Measurements from ENCODE around the gene HNRNPF. TPM values are rescaled to one million over a fixed set of nuclear protein-coding genes. Genes with fewer than 3 reads are reported as not detected.
"Not testable (repeated sequence)": the region's sequence is repeated elsewhere in the genome, so short reads cannot be mapped to it uniquely, and the experiment has no call there.

HNRNPF gene
- total and polyA plus RNA-seq, 2 of the 4 experiments (the other 2 are of a cell fraction), result 169 to 207 TPM

DNA sequence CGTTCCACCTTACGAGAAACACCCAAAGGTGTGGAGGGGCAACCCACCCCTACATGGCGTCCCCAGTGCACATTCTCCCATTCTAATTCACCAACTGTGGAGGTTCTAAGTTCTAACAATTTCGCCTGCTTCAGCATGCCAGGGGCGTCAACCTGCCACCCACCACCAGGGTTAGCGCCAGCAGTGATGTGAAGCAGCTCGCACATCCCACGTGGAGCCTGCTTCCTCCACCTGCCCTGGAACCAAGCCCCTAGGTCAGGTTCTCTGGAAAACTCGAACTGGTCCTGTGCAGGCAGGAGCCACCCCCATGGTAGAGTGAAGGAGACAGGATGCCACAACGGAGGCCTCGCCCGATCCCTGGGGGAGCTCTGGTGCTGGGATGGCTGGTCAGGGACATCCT lies 70.9 kb downstream of the HNRNPF start:
- no peak overlapping the region for H3K4me3 ChIP-seq (ENCODE audit: insufficient read depth, low read depth, low read length)
- no peak overlapping the region for H3K4me2 ChIP-seq (ENCODE audit: low read depth, low read length)
- 100% methylated on average over 1 of the region's 12 CpGs; no CpG with 5 or more reads in 1 of the 2 experiments for WGBS, 2 experiments (ENCODE audit: extremely low coverage in 2 of 2, insufficient read length in 1 of 2)
- no peak overlapping the region for H4K8ac ChIP-seq (ENCODE audit: low read depth in 2 of 2, low read length in 2 of 2)
- H2AK9ac ChIP-seq (replicated peaks; ENCODE audit: low read depth, low read length, poor library complexity), result no peak overlapping the region
- in situ Hi-C loops (cut with MboI; ENCODE audit: low sequenced_read_pairs), result no loop called here
- no peak overlapping the region for H3K56ac ChIP-seq (ENCODE audit: extremely low read depth, insufficient read depth, low read length)
- intact Hi-C loops (cut with micrococcal nuclease), result no loop called here
- no peak for DNase-seq
- ATAC-seq (ENCODE audit: low read depth), result no peak
- dilution Hi-C loops (cut with HindIII; ENCODE audit: low sequenced_read_pairs, unreplicated experiment), result no loop called here
- no peaks in the 10 kb centered on the region for H3K9me3 ChIP-seq (ENCODE audit: control insufficient read depth, insufficient read depth, low read length)
- no peak overlapping the region for H3K14ac ChIP-seq (replicated peaks; ENCODE audit: low read depth, low read length)
- H4K20me1 ChIP-seq (ENCODE audit: insufficient read depth, low read length), result no peaks in the 10 kb centered on the region
- no peaks in the 10 kb centered on the region for H3K4me1 ChIP-seq (ENCODE audit: control insufficient read depth, insufficient read depth, low read length)
- CTCF ChIA-PET, result no interaction called here
- no peak overlapping the region for H4K91ac ChIP-seq (ENCODE audit: insufficient read depth, low read depth, low read length)
- H2AK5ac ChIP-seq (ENCODE audit: low read depth, low read length), result no peak overlapping the region
- H3K79me1 ChIP-seq (ENCODE audit: low read depth in 1 of 2, low read length in 2 of 2), result no peaks in the 10 kb centered on the region
- no peak overlapping the region for H3K18ac ChIP-seq (ENCODE audit: low read depth, low read length)
- H2BK120ac ChIP-seq (ENCODE audit: low read depth, low read length), result no peak overlapping the region
- no peak overlapping the region for H3K9ac ChIP-seq (ENCODE audit: low read depth, low read length)
- H2BK20ac ChIP-seq (ENCODE audit: low read depth, low read length), result no peak overlapping the region
- no peak overlapping the region for H2AFZ ChIP-seq (replicated peaks; ENCODE audit: low read length, poor library complexity)
- peaks cover 20% of the 10 kb centered on the region for H3K27me3 ChIP-seq (ENCODE audit: control insufficient read depth, insufficient read depth, low read length)
- no peaks in the 10 kb centered on the region for H3K9me1 ChIP-seq (ENCODE audit: insufficient read depth, low read length)
- no peaks in the 10 kb centered on the region for H3K36me3 ChIP-seq (ENCODE audit: control insufficient read depth, insufficient read depth, low read length)
- BruUV-seq (replicated peaks), result no TSS peak
- POLR2A ChIA-PET (ENCODE audit: unreplicated experiment), result no interaction called here
- no peak overlapping the region for H2BK5ac ChIP-seq (ENCODE audit: low read depth, low read length, poor library complexity, severe bottlenecking)
- no peak overlapping the region for H3K27ac ChIP-seq (ENCODE audit: insufficient read depth, low read length)
- no peak for TF ChIP-seq MAFK (IDR thresholded peaks at IDR 0.05; ENCODE audit: low read depth, low read length)
- TF ChIP-seq, protein P1, sequence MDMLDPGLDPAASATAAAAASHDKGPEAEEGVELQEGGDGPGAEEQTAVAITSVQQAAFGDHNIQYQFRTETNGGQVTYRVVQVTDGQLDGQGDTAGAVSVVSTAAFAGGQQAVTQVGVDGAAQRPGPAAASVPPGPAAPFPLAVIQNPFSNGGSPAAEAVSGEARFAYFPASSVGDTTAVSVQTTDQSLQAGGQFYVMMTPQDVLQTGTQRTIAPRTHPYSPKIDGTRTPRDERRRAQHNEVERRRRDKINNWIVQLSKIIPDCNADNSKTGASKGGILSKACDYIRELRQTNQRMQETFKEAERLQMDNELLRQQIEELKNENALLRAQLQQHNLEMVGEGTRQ (IDR thresholded peaks at IDR 0.05; ENCODE audit: low read depth, low read length), result no peak
- TF ChIP-seq RAD21 (IDR thresholded peaks at IDR 0.05; ENCODE audit: low read length), result no peak
- TF ChIP-seq, protein P2, sequence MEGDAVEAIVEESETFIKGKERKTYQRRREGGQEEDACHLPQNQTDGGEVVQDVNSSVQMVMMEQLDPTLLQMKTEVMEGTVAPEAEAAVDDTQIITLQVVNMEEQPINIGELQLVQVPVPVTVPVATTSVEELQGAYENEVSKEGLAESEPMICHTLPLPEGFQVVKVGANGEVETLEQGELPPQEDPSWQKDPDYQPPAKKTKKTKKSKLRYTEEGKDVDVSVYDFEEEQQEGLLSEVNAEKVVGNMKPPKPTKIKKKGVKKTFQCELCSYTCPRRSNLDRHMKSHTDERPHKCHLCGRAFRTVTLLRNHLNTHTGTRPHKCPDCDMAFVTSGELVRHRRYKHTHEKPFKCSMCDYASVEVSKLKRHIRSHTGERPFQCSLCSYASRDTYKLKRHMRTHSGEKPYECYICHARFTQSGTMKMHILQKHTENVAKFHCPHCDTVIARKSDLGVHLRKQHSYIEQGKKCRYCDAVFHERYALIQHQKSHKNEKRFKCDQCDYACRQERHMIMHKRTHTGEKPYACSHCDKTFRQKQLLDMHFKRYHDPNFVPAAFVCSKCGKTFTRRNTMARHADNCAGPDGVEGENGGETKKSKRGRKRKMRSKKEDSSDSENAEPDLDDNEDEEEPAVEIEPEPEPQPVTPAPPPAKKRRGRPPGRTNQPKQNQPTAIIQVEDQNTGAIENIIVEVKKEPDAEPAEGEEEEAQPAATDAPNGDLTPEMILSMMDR (conservative IDR thresholded peaks at IDR 0.05; ENCODE audit: low read depth, low read length), result no peak
- no peak for TF ChIP-seq CEBPB (IDR thresholded peaks at IDR 0.05; ENCODE audit: low read depth, low read length)
- no peak for TF ChIP-seq FOS (IDR thresholded peaks at IDR 0.05; ENCODE audit: low read depth, low read length)
- TF ChIP-seq MAZ (IDR thresholded peaks at IDR 0.05; ENCODE audit: borderline replicate concordance, low read depth, low read length), result no peak
- no peak overlapping the region for H2BK15ac ChIP-seq (ENCODE audit: low read depth, low read length)
- H4K5ac ChIP-seq (ENCODE audit: low read depth, low read length), result no peak overlapping the region
- H3K23ac ChIP-seq (ENCODE audit: low read depth, low read length), result no peak overlapping the region
- H3K4ac ChIP-seq (ENCODE audit: low read depth, low read length), result no peak overlapping the region

DNA sequence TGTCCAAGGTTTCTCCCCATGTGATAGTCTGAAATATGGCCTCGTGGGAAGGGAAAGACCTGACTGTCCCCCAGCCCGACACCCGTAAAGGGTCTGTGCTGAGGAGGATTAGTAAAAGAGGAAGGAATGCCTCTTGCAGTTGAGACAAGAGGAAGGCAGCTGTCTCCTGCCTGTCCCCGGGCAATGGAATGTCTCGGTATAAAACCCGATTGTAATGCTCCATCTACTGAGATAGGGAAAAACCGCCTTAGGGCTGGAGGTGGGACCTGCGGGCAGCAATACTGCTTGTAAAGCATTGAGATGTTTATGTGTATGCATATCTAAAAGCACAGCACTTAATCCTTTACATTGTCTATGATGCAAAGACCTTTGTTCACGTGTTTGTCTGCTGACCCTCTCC lies 71.5 kb downstream of the HNRNPF start:
- H3K36me3 ChIP-seq (ENCODE audit: control insufficient read depth, insufficient read depth, low read length); H3K4ac ChIP-seq (ENCODE audit: low read depth, low read length); H2AK5ac ChIP-seq (ENCODE audit: low read depth, low read length); H3K9me3 ChIP-seq (ENCODE audit: control insufficient read depth, insufficient read depth, low read length); BruUV-seq (replicated peaks); H3K4me3 ChIP-seq (ENCODE audit: insufficient read depth, low read depth, low read length); H2BK20ac ChIP-seq (ENCODE audit: low read depth, low read length); H2BK5ac ChIP-seq (ENCODE audit: low read depth, low read length, poor library complexity, severe bottlenecking); H3K4me1 ChIP-seq (ENCODE audit: control insufficient read depth, insufficient read depth, low read length); ATAC-seq (ENCODE audit: low read depth); H3K9ac ChIP-seq (ENCODE audit: low read depth, low read length); H3K9me1 ChIP-seq (ENCODE audit: insufficient read depth, low read length); in situ Hi-C loops (cut with MboI; ENCODE audit: low sequenced_read_pairs); H3K14ac ChIP-seq (replicated peaks; ENCODE audit: low read depth, low read length); H3K56ac ChIP-seq (ENCODE audit: extremely low read depth, insufficient read depth, low read length); H4K5ac ChIP-seq (ENCODE audit: low read depth, low read length); H2BK15ac ChIP-seq (ENCODE audit: low read depth, low read length); intact Hi-C loops (cut with micrococcal nuclease); H3K79me1 ChIP-seq (ENCODE audit: low read depth in 1 of 2, low read length in 2 of 2); H2AFZ ChIP-seq (replicated peaks; ENCODE audit: low read length, poor library complexity); DNase-seq; H4K8ac ChIP-seq (ENCODE audit: low read depth in 2 of 2, low read length in 2 of 2); CTCF ChIA-PET; H3K23ac ChIP-seq (ENCODE audit: low read depth, low read length); H3K18ac ChIP-seq (ENCODE audit: low read depth, low read length); H3K27ac ChIP-seq (ENCODE audit: insufficient read depth, low read length); H2BK120ac ChIP-seq (ENCODE audit: low read depth, low read length); H3K4me2 ChIP-seq (ENCODE audit: low read depth, low read length); dilution Hi-C loops (cut with HindIII; ENCODE audit: low sequenced_read_pairs, unreplicated experiment); H4K20me1 ChIP-seq (ENCODE audit: insufficient read depth, low read length); POLR2A ChIA-PET (ENCODE audit: unreplicated experiment); H4K91ac ChIP-seq (ENCODE audit: insufficient read depth, low read depth, low read length); H2AK9ac ChIP-seq (replicated peaks; ENCODE audit: low read depth, low read length, poor library complexity): not testable (repeated sequence)
- 14% methylated on average over 3 of the region's 9 CpGs; no CpG with 5 or more reads in 1 of the 2 experiments for WGBS, 2 experiments (ENCODE audit: extremely low coverage in 2 of 2, insufficient read length in 1 of 2)
- peaks cover 21% of the 10 kb centered on the region for H3K27me3 ChIP-seq (ENCODE audit: control insufficient read depth, insufficient read depth, low read length)
